GM21390 (cell line): ENCODE data around the gene TMEM218.

Source experiments
- ATAC-seq: cut with Tn5 transposase; IDR thresholded peaks from one replicate; pipeline ENCODE4 v1.9.1; 2021; ENCODE audit not compliant: unreplicated experiment

TMEM218 gene

DNA sequence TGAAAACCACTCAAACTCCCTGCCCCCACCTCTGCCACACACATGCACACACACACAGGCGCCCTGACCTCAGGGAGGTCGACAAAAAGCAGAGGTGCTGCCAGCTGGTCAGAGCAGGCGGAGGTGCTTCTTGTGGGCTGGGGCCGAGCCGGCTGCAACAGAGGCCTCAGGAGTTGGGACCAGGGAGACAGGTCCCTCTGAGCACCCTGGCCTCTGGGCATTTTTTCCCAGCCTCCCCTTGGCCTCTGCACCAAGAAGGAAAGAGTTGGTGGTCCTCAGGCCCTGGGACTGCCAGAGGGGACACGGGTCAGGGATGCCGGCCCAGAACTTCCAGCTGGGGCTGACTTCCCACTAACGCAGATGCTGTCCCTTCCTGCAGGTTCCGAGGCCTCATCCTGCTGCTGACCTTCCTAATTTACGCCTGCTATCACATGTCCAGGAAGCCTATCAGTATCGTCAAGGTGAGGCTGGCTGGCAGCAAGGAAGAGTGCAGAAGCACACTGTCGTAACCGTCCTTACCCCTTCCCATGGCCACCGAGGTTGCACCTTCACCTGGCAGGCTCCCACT is 35.0 kb downstream of the TMEM218 start:
- ATAC-seq: no peak

DNA sequence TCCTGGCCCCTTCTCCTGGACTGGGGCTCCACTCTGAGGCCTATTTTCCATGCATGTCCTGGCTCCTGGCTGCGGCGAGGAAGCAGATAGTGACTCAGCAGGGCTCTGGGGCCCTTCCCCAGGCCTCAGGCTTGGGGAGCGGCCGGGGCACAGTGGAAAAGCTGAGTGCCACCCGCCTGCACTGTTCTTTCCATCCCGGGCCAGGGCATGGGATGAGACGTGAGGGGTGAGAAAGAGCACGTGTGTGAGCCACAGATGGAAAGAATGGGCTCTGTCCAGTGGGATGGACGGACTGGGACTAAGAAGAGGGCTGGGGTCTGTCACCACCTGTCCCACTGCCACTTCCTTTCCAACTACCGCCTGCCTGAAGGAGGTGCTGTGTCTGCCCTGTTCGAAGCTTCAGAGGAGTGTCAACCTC is 35.5 kb downstream of the TMEM218 start:
- ATAC-seq: no peak

DNA sequence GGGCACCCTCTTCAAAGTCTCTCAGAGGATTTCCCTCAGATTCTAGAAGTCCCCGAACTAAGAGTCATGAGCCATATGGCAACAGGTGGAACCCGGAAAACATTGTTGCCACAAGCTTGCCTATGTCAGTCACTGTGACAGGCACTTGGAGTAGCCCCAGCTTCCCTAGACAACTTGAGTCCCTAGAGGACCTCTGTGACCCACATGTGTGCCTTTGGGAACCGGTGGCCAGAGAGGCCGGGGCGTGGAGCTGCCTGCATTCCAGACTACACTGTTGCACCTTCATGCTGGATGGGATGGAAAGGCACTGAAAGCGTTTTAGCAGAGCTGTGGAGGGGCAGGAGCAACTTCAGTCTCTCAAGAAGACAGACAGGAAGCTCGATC is 36.2 kb downstream of the TMEM218 start:
- no peak for ATAC-seq

DNA sequence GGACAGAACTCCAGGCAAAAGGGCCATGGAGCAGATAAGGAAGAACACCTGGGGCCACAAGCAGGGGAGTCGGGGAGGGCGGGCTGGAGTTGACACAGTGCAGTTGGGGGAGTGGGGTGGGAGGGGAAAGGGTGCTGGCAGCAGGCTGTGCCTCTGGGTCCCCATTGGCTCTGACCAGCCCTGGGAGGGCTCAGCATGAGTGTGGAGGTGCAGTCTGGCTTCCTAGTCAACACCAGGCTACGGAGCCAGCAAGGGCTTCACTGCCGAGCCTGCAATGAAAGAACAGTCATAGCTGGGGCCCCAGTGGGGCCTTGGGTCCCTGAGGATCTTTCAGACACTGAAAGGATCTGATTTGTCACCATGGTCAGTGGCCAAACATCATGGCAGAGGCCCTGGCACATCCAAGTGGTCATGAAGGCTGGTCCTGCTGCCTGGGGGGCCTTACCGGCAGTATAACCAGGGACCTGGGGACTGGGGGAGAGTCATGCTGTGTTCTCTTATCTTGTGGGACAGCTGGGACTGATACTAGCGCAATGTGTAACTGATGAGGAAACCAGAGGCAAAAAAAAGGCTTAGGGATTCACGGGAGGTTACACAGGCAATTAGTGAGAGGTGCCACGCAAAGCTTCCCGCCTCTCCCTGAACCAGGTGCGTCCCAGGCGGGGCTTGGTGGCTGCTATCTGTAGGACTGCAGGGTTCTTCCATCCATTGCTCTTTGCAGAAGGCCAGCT is 36.8 kb downstream of the TMEM218 start:
- ATAC-seq: no peak

DNA sequence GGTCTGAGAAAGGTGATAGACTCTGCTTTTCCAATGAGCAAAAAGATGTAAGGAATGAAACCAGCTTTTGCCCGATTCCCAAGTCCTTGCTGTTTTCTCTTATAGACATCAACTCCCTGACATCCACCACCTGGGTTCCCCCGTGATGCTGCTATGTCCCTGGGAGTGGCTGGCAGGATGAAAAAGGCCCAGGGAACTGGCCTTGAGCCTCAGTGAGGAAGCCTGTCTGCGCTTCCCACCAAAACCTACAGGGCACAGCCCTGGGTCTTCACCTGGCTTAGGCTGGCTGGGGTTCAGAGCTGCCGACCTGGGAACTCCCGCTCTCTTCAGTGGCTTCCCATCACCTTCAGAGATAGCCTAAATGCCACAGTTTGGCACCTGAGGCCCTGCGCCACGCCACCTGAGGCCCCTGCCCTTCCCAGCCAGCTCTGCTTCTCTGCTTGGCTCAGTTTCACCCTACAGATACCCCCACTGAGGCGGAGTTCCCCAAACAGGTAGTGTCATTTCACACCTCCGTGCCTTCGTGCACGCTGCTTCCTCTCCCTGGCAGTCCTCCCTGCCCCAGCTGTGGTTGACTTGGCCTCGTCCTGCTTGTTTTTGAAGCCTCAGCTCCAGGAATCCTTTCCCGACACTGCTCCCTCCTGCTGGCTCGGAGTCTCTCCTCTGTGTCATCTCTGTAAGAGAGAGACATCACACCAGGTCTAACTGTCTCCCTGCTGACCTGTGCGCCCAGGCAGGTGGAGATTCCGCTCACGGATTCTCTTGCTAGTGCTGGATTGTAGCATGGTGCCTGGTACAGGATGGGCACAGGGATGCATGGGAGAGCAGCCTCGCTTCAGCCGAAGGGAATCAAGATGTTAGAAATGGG is 37.6 kb downstream of the TMEM218 start:
- ATAC-seq: no peak

DNA sequence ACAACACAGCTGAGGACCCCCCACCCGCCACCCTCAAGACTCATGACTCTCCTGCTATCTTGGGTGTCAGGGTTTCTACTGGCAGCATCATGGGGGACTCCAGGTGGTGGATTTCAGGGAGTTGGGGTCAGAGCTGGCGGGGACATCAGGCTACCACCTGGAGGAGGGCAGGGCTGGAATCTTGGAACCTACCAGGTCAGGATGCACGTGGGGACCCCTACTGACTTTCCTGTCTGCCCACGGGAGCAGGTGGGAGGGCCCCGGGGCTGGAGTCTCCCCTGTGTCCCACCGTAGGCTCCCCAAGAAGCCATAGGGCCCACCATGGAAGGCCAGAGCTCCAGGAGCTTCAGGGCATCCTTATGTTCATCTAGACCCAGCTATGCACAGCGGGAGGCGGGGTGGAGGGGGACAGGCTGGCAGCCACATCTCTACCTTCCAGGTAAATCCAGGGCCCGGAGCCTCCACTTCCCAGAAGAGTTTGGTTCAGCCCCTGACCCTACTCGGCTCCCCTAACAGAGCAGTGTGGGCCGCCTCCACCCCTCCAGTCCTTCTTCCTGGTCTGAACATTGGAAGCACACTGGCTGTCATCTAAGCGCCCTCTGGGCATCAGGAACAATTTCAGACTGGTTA is 38.4 kb downstream of the TMEM218 start:
- no peak for ATAC-seq

DNA sequence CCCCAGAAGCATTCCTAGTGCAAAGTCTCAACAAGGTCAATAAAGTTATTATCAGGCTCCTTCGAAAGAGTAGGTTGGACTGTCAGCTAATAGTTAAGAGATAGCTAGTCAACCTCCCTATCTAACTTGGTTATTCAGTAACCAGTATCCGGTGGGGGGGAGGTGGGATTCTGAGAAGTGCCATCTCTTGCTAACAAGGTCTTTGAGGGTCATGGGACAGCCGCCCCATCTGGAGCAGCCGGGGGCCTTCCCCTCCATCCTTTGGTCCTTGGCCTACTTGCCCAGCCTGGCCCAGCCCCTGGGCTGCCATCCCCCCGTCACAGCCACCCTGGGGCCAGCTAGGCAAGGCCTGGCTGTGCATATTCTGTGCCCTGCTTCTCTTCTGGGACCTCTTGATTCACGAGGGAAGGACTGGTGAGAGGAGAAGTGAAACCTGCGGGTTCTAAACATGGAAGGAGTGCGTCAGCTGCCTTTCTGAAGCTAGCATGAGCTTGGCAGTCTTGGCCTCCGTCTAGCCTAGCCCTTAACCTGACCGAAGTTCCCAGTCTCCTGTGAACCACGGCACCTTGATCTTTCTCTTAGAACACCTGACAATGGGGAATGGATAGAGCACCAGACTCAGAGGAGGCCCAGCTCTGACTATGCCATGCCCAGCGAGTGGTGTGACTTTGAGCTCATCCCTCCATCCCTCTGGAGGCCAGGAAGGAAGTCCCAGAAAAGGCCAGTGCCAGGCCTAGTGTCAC is 39.0 kb downstream of the TMEM218 start:
- ATAC-seq: peak; percentile 84

DNA sequence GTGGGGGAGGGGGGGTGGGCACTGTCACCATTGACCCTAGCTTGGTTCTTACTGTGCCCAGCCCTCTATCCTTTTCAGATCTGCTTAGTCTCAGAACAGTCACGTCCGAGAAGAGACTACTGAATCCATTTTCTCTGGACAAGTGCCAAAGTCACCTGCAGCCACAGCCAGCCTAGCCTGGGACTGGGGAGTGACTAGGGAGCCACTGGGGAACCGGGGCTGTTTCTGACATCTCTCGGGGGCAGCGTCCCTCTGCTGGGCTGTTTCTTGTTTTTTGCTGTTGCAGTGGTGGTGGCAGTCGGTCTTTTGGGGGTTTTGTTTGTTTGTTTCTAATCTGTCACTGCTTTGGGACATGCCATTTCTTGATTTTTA is 39.6 kb downstream of the TMEM218 start:
- ATAC-seq: no peak

DNA sequence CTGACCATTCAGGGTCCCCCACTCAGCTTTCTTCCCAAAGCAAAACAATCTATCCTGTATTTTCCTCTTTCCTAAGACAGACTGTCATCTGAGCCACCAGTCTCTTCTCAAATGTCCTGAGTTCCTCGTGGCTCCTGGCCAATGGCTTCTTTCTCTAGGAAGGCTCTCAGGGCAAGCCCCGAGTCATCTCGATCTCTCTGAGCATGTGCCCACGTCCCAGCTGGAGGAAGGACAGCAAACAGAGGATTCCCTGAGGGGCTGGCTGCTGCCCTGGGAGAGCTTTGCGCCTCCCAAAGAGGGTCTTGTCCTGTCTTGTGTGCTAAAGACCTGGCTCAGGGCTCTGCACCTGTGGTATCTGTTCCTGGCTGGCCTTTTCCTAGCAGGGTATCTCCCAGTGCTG is 40.0 kb downstream of the TMEM218 start:
- no peak for ATAC-seq

DNA sequence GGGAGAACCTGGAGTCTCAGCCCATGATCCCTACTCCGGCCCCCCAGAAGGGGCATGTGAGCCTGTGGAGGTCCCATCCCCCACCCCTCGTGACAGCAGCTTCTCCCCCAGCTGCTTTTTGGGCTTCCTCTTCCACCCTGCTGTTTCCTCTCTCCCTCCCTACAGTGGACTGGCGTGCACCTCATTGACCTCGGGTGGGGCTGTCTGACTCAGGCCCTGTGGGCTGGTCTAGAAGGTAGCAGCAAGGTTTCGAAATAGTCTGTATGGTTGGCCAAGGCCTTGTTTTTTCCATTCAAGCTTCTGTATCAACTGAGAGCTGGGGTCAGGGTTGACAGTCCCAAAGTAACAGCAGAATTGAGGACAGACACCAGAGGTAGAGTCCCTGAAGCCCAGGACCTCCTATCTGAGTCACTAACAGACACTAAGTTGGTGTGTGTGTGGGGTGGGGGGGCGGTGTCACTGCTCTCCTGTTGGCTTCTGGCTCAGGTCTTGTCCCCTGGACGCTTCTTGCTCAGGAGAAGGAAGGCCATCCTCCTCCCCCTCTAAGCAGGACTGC is 40.6 kb downstream of the TMEM218 start:
- ATAC-seq: peak; percentile 64

DNA sequence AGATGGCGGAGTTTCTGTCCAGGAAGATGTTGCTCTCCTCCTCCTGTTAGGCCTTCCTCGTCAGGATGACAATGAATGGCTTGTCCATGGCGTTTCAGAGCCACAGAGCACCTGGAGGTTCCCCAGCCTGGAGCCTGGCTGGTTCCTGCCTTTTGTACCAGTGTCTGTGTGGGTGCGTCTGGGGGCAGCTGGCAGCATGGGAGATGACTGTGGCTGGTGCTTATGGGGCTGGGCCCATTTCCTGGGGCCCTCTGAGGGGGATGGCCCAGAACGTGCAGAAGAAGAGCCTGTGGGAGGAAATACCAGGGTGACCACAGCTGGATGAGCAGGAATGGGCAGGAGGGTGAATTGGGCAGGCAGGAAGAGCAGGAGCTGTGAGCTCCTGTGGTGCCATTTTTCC is 41.6 kb downstream of the TMEM218 start:
- ATAC-seq: no peak

DNA sequence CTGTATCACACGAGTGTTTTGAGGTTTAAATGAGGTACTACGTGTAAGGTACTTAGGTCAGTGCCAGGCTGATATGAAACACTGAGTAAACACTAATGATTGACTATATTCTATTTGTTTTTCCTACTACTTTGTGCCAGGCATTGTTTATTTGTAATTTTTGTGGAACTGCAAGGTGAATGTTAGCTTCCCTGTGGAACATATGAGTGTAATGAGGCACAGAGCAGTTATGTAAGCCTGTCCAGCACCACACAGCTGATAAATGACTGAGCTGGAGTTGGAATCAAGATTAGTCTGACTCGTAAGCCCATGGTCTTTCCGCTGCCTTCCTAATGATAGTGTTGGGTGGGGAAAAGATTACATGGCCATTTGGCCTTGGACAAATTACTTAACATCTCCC is 42.4 kb downstream of the TMEM218 start:
- ATAC-seq: no peak

DNA sequence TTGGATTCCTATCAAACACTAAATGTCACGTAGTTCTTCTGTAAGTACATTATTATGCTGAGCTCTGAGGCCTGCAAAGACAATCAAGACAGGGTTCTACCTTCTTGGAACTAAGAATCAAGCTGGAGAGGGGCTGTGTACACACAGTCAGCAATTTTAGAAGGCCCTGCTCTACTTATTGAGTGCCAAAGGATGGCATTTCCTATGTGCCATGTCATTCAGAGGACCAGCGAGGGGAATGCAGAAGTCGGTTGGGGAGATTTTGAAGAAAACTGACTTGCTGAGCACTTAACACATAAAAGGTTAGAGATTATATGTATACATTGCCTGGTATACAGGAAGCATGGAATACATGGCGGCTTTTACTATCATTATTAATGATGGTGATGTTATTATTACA is 43.1 kb downstream of the TMEM218 start:
- ATAC-seq: no peak

DNA sequence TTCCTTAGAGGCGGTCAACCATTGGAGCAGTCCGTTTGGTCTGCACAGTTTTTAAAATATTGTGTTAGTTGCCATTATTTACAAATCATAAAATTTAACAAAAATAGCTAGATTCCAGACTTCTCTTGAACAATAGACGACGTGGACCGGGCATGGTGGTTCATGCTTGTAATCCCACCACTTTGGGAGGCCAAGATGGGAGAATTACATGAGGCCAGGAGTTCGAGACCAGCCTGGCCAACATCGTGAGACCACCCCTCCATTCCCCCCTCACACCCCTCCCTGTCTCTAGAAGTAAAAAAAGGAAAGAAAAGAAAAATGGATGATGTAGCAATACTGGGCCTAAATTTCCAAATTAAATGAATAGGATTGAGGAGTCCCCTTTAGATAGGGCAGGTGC is 47.4 kb downstream of the TMEM218 start:
- no peak for ATAC-seq

DNA sequence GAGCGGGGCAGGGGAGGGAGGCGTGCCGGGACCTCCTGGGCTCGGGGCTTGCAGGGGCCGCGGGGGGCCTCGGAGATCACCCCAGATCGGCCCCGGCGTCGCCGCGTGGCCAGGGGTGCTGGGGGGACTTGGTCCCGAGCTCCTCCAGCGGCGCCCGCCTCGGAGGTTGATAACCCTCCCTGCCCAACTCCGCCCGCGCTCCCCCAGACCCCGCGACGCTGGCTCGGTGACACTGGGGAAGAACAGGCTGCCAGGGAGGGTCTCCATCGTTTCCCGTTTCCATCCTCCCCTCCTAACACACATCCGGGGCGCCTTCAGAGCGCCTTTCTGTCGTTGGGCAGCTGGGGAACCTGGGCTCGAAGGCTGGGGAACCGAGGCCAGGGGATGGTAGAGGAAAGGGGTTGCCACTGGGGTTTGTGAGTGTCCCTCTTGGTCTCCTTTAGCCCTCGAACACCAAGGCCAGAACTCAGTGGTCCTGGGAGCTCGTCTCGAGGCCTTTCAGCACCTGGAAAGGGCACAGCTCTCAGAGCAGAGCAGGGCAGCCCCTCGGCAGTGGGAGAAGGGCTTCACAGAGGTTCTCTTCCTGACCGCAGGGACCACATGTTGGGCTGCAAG is 47.9 kb downstream of the TMEM218 start:
- peak; percentile 31 for ATAC-seq

DNA sequence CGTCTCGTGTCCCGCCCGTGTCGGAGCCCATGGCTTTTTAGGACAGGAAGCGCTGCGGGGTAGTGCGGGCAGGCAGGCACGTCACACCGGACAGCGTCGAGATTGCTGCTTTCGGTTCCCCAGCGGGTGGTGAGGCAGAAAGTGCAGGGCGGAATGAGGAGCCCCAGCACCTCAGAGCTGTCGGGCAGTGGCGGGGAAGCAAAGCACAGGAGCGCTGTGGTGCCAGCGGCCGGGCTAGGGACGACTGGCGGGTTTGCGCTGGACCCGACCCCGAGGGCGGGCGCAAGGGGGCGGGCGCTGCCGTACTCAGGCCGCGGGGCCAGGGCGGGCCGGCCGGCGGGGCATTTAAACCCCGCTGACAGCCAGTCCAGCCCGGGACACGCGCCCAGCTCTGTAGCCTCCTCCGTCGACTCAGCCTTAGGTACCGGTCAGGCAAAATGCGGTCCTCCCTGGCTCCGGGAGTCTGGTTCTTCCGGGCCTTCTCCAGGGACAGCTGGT is 48.4 kb downstream of the TMEM218 start, which contains the start of gene SLC37A2:
SLC37A2 (plus strand) TSS at position 375 of the 498 bp plus-strand sequence; CDS start at position 438, 63 bp downstream.
- peak; percentile 90 for ATAC-seq

DNA sequence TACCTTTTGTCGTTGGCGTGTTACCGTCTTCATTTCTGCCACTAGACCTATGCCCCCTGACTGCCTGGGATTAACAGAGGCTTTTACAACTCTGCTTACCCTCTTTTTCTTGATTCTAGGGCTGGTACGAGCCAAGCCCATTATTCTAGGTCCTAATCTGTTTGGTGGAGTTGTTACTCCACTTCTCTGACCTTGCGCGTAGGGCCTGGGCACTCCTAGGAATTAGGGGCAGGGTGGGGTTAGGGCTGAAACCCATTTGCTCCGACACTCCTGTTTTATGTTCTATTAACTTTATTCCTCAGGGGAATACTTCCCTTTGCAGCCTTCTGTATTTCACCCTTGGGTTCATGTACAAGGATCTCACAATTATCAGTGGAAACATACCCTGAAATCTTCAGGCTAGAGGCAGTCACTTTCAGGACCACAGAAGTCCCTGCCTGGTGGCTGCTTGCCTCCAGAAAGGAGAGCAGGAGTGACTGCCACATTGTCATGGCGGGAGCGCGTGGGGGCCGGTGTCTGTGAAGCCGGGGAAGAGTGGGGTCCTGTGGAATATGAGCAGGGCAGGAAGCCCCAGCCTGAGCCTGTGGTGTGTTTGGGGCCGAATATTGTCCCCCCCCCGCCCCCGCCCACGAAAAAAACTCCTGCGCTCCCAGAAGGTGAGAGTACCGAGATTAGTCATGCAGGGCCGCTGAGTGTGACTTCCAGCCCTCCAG is 49.1 kb downstream of the TMEM218 start:
- ATAC-seq: peak; percentile 1

DNA sequence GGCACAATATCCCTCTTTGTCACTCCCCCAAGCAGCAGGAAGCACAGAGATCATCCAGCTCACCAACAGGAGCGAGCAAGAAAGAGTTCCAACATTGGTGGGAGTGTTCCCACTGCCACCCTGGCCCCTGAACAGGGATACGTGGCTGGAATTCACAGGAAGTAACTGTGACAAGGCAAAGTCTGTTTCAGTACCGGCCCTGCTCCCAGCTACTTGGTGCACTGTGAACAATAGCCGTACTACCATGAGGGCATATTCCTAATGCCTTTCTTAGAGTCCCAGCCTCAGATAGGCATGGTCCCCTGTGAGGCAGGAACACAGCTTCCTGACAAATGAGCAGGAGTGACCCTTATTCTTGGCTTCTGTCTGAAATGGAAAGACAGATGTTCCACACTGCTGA is 50.1 kb downstream of the TMEM218 start:
- ATAC-seq: no peak

DNA sequence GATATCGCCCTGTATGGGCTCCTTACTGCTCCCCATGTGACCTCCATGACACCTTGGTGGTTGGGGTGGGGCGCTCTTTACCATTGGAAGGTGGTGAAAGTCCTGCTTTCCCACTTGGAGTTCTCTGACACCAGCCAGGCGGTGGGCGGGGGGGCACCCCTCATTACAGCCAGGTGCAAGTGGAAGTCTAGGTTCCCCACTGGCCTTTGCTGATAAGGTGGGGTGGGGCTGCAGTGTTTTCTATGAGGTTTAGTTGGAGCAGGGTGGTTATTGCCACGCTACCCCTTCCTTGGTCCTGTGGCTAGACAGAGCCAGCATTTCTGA is 53.8 kb downstream of the TMEM218 start:
- no peak for ATAC-seq
